GM23338 (cell line): ENCODE results near the gene SLAMF9.

Source experiments
- CREB1 ChIP-seq: fragments of 250-450 bp; sonication (Bioruptor Pico); IDR thresholded peaks from 2 replicates; pipeline ENCODE4 v1.5.0; 2020; ENCODE audit warnings: low read depth, mild to moderate bottlenecking, moderate library complexity
- CTCF ChIP-seq, 2 experiments: fragments of 200-600 bp in 1 of 2; sonication (generic) in 1 of 2; conservative IDR thresholded peaks; 2 replicates each; pipeline versions ENCODE4 v1.5.1 to v1.6.1; 2016 to 2017; ENCODE audit warnings: antibody characterized with exemption in 2 of 2, low read depth in 2 of 2, mild to moderate bottlenecking in 2 of 2, moderate library complexity in 1 of 2
- EZH2 ChIP-seq: fragments of 200-600 bp; sonication (generic); IDR thresholded peaks from one replicate; pipeline ENCODE4 v1.8.0; 2017; ENCODE audit warnings: antibody characterized with exemption, mild to moderate bottlenecking, low read depth; ENCODE audit not compliant: unreplicated experiment
- EZH2phosphoT487 ChIP-seq: fragments of 200-600 bp; sonication (generic); IDR thresholded peaks from one replicate; pipeline ENCODE4 v1.8.1; 2018; ENCODE audit warnings: antibody characterized with exemption; ENCODE audit not compliant: unreplicated experiment
- JUNB ChIP-seq: IDR thresholded peaks from one replicate; pipeline ENCODE4 v1.6.1; 2016; ENCODE audit warnings: antibody characterized with exemption; ENCODE audit not compliant: unreplicated experiment
- POLR2AphosphoS5 ChIP-seq: IDR thresholded peaks from 2 replicates; pipeline ENCODE4 v1.6.1; 2016; ENCODE audit warnings: antibody characterized with exemption, low read depth
- STAT1 ChIP-seq: IDR thresholded peaks from one replicate; pipeline ENCODE4 v1.6.1; 2016; ENCODE audit warnings: antibody characterized with exemption; ENCODE audit not compliant: unreplicated experiment
- ZNF331 ChIP-seq: fragments of 250-450 bp; sonication (Bioruptor Pico); IDR thresholded peaks from 2 replicates; pipeline ENCODE4 v1.5.0; 2020; ENCODE audit warnings: low read depth, mild to moderate bottlenecking, moderate library complexity
- TF ChIP-seq, protein P1 (sequence below): IDR thresholded peaks from one replicate; pipeline ENCODE4 v1.6.1; 2018; ENCODE audit warnings: antibody characterized with exemption; ENCODE audit not compliant: unreplicated experiment

- no peak for TF ChIP-seq CTCF (conservative IDR thresholded peaks at IDR 0.05; ENCODE audit: low read depth in 2 of 2)
- TF ChIP-seq CREB1 (CRISPR knock-in tag), result no peak
- TF ChIP-seq, protein P1, sequence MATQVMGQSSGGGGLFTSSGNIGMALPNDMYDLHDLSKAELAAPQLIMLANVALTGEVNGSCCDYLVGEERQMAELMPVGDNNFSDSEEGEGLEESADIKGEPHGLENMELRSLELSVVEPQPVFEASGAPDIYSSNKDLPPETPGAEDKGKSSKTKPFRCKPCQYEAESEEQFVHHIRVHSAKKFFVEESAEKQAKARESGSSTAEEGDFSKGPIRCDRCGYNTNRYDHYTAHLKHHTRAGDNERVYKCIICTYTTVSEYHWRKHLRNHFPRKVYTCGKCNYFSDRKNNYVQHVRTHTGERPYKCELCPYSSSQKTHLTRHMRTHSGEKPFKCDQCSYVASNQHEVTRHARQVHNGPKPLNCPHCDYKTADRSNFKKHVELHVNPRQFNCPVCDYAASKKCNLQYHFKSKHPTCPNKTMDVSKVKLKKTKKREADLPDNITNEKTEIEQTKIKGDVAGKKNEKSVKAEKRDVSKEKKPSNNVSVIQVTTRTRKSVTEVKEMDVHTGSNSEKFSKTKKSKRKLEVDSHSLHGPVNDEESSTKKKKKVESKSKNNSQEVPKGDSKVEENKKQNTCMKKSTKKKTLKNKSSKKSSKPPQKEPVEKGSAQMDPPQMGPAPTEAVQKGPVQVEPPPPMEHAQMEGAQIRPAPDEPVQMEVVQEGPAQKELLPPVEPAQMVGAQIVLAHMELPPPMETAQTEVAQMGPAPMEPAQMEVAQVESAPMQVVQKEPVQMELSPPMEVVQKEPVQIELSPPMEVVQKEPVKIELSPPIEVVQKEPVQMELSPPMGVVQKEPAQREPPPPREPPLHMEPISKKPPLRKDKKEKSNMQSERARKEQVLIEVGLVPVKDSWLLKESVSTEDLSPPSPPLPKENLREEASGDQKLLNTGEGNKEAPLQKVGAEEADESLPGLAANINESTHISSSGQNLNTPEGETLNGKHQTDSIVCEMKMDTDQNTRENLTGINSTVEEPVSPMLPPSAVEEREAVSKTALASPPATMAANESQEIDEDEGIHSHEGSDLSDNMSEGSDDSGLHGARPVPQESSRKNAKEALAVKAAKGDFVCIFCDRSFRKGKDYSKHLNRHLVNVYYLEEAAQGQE, result no peak
- TF ChIP-seq ZNF331, result no peak
- no peak for TF ChIP-seq STAT1
- no peak for TF ChIP-seq EZH2phosphoT487
- no peak for TF ChIP-seq POLR2AphosphoS5
- no peak for TF ChIP-seq EZH2
- no peak for TF ChIP-seq JUNB
These were observed 42.6 kb upstream of the SLAMF9 start for GRCh38 chr1:159996653-159997052.
